ENCODE results near the gene WASF3.

DNA sequence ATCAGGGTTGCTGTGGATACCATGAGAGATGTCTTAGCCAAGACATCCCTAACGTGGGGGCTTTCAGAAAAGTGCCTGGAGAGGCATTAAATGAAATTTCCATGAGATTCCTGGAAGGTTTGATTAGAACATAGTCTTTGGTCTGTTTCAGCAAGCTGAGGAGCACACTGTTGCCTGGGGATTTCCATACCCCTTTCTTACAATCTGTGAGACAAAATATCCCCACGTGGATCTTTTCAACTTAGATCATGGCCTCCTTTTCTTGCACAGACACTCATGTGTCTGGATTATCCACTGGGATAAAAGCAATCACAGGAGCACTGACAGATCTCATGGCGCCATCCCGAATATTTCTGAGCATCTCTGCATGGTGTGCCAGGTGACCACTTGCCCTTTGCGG lies 161.4 kb downstream of the WASF3 start:
- TF ChIP-seq ZNF274 (IDR thresholded peaks at IDR 0.05; ENCODE audit: low read depth, low read length) = no peak
- no peak for TF ChIP-seq SUZ12 (IDR thresholded peaks at IDR 0.05; ENCODE audit: extremely low read depth, insufficient read depth, insufficient read length)
